ENCODE results near the gene TPRN.

GRCh38 chr9:137243626-137244485, 43.3 kb upstream of the TPRN start:
- TF ChIP-seq POLR2A (IDR thresholded peaks at IDR 0.05; ENCODE audit: low read depth, low read length), result no peak
- no peak for TF ChIP-seq CTCF (conservative IDR thresholded peaks at IDR 0.05; ENCODE audit: low read depth, low read length)
- no peak; the same call in 1 of the 2 replicates for TF ChIP-seq USF2 (IDR thresholded peaks at IDR 0.05; ENCODE audit: low read depth, low read length)
- no peak for TF ChIP-seq FOS (IDR thresholded peaks at IDR 0.05; ENCODE audit: low read depth, low read length)
- TF ChIP-seq RCOR1 (IDR thresholded peaks at IDR 0.05; ENCODE audit: insufficient replicate concordance, low read length), result no peak
- no peak for TF ChIP-seq NFE2L2 (IDR thresholded peaks at IDR 0.05; ENCODE audit: low read depth, low read length)
- TF ChIP-seq RFX5 (IDR thresholded peaks at IDR 0.05; ENCODE audit: low read depth, low read length), result no peak
- TF ChIP-seq MAFK (IDR thresholded peaks at IDR 0.05; ENCODE audit: low read depth, low read length), result no peak
- no peak for TF ChIP-seq SMC3 (IDR thresholded peaks at IDR 0.05; ENCODE audit: low read depth, low read length)
- no peak for TF ChIP-seq MAZ (IDR thresholded peaks at IDR 0.05; ENCODE audit: borderline replicate concordance, low read depth, low read length)
- TF ChIP-seq CHD1 (IDR thresholded peaks at IDR 0.05; ENCODE audit: low read depth, low read length), result no peak
- no peak for TF ChIP-seq ELK1 (IDR thresholded peaks at IDR 0.05; ENCODE audit: borderline replicate concordance, low read depth, low read length)
- TF ChIP-seq MXI1 (IDR thresholded peaks at IDR 0.05; ENCODE audit: borderline replicate concordance, low read depth, low read length), result no peak
